Vagina (tissue), 2 donors: ENCODE measurements around the gene ERGIC1. TPM values are rescaled to one million over a fixed set of nuclear protein-coding genes. Genes with fewer than 3 reads are reported as not detected.
"Not testable (repeated sequence)": the region's sequence is repeated elsewhere in the genome, so short reads cannot be mapped to it uniquely, and the experiment has no call there.

Experiments
- DNase-seq, 2 donors: peaks; one replicate each; pipeline ENCODE4 v3.0.0-alpha.2; 2017; ENCODE audit errors: extremely low spot score in 2 of 2
- H3K27ac ChIP-seq: fragments of 200-600 bp; sonication (generic); one replicate; pipeline ENCODE4 v1.5.1; 2019
- H3K27me3 ChIP-seq: fragments of 200-600 bp; sonication (generic); one replicate; pipeline ENCODE4 v1.5.1; 2019
- H3K36me3 ChIP-seq, 2 donors: fragments of 200-600 bp; sonication (generic); one replicate each; pipeline ENCODE4 v1.5.1; 2017 to 2019
- H3K4me1 ChIP-seq: fragments of 200-600 bp; sonication (generic); one replicate; pipeline ENCODE4 v1.5.1; 2019
- H3K4me3 ChIP-seq, 2 donors: fragments of 200-600 bp; sonication (generic); 1 replicate in 1 of 2; 2 replicates in 1 of 2; pipeline ENCODE4 v1.5.1; 2016 to 2019
- H3K9me3 ChIP-seq: fragments of 200-600 bp; sonication (generic); one replicate; pipeline ENCODE4 v1.5.1; 2019
- CTCF ChIP-seq, 3 experiments: fragments of 450-650 bp in 2 of 3; fragments of 200-600 bp in 1 of 3; sonication (generic) in 1 of 3; IDR thresholded peaks; one replicate each; pipeline ENCODE4 v1.5.1; 2017 to 2019; ENCODE audit warnings: antibody characterized with exemption in 3 of 3, mild to moderate bottlenecking in 2 of 3, moderate library complexity in 2 of 3
- POLR2A ChIP-seq, 2 donors: fragments of 450-650 bp; IDR thresholded peaks; one replicate each; pipeline ENCODE4 v1.6.1; 2017; ENCODE audit warnings: antibody characterized with exemption in 2 of 2, mild to moderate bottlenecking in 2 of 2, moderate library complexity in 2 of 2
- POLR2AphosphoS5 ChIP-seq, 2 donors: sonication (generic); formaldehyde crosslinking; IDR thresholded peaks; one replicate each; pipeline ENCODE4 v1.9.0; 2017; ENCODE audit warnings: antibody characterized with exemption in 2 of 2, mild to moderate bottlenecking in 2 of 2, low read depth in 1 of 2; ENCODE audit not compliant: insufficient read depth in 1 of 2
- intact Hi-C: fragments of 100-400 bp; cut with DNase I; formaldehyde crosslinking; loops from one replicate; pipeline ENCODE4 v1.15.1; 2023
- total RNA-seq: library from RNA; depleted of rRNA; stranded (reverse); fragments of >200 nt; gene quantifications from one replicate; pipeline ENCODE4 v1.2.3, GENCODE V29; 2016

Gene ERGIC1
- total RNA-seq, 1 donor from 2014 or later, result 97.2 TPM

- Histone ChIP-seq H3K36me3 (no peaks in the 10 kb centered on the region), H3K9me3 (no peaks in the 10 kb centered on the region), H3K27me3 (no peaks in the 10 kb centered on the region), H3K4me1 (peaks cover 58% of the 10 kb centered on the region), H3K27ac (no peak overlapping the region), H3K4me3 (no peak overlapping the region)
- DNase-seq, result no peak
- intact Hi-C loops, result no loop called here
- TF ChIP-seq CTCF (IDR thresholded peaks at IDR 0.05), result no peak
- TF ChIP-seq POLR2A (IDR thresholded peaks at IDR 0.05), result no peak
- no peak for TF ChIP-seq POLR2AphosphoS5 (IDR thresholded peaks at IDR 0.05; ENCODE audit: insufficient read depth in 1 of 2, low read depth in 1 of 2)
Measured at GRCh38 chr5:172844577-172844838, 10.5 kb downstream of the ERGIC1 start.

- H3K4me3 ChIP-seq, result no peak overlapping the region
- intact Hi-C loops, result no loop called here
Measured at GRCh38 chr5:172845154-172845553, 11.1 kb downstream of the ERGIC1 start.

GRCh38 chr5:172845576-172845975, 11.5 kb downstream of the ERGIC1 start:
- H3K4me1 ChIP-seq, result peaks cover 57% of the 10 kb centered on the region
- H3K27ac ChIP-seq, result no peak overlapping the region
- DNase-seq, result no peak
- intact Hi-C loops, result no loop called here
- TF ChIP-seq POLR2A (IDR thresholded peaks at IDR 0.05) (no peak), CTCF (IDR thresholded peaks at IDR 0.05) (no peak), POLR2AphosphoS5 (IDR thresholded peaks at IDR 0.05; ENCODE audit: insufficient read depth in 1 of 2, low read depth in 1 of 2) (no peak)
- no peaks in the 10 kb centered on the region for H3K9me3 ChIP-seq
- no peaks in the 10 kb centered on the region for H3K36me3 ChIP-seq
- no peak overlapping the region for H3K4me3 ChIP-seq
- no peaks in the 10 kb centered on the region for H3K27me3 ChIP-seq

More at GRCh38 chr5:172845154-172845553, 11.1 kb downstream of the ERGIC1 start:
- Histone ChIP-seq H3K27ac (no peak overlapping the region), H3K27me3 (no peaks in the 10 kb centered on the region), H3K4me1 (peaks cover 58% of the 10 kb centered on the region), H3K36me3 (no peaks in the 10 kb centered on the region), H3K9me3 (no peaks in the 10 kb centered on the region)
- TF ChIP-seq CTCF (IDR thresholded peaks at IDR 0.05) (no peak), POLR2A (IDR thresholded peaks at IDR 0.05) (no peak), POLR2AphosphoS5 (IDR thresholded peaks at IDR 0.05; ENCODE audit: insufficient read depth in 1 of 2, low read depth in 1 of 2) (no peak)
- DNase-seq, result no peak

- Histone ChIP-seq H3K27ac (peak overlapping the region; percentile 16), H3K36me3 (no peaks in the 10 kb centered on the region), H3K9me3 (no peaks in the 10 kb centered on the region), H3K27me3 (no peaks in the 10 kb centered on the region), H3K4me3 (no peak overlapping the region), H3K4me1 (peaks cover 52% of the 10 kb centered on the region)
- DNase-seq, result no peak
- TF ChIP-seq POLR2A (IDR thresholded peaks at IDR 0.05) (no peak), CTCF (IDR thresholded peaks at IDR 0.05) (no peak), POLR2AphosphoS5 (IDR thresholded peaks at IDR 0.05; ENCODE audit: insufficient read depth in 1 of 2, low read depth in 1 of 2) (peak in 1 of 2 donors; percentile 36)
- intact Hi-C loops, result no loop called here
Measured at GRCh38 chr5:172846249-172846648, 12.2 kb downstream of the ERGIC1 start.

GRCh38 chr5:172846677-172847076, 12.6 kb downstream of the ERGIC1 start:
- peaks cover 56% of the 10 kb centered on the region for H3K4me1 ChIP-seq
- H3K9me3 ChIP-seq, result no peaks in the 10 kb centered on the region
- DNase-seq, result no peak
- no peak overlapping the region for H3K4me3 ChIP-seq
- TF ChIP-seq POLR2A (IDR thresholded peaks at IDR 0.05), result no peak
- no peak for TF ChIP-seq POLR2AphosphoS5 (IDR thresholded peaks at IDR 0.05; ENCODE audit: insufficient read depth in 1 of 2, low read depth in 1 of 2)
- no peak for TF ChIP-seq CTCF (IDR thresholded peaks at IDR 0.05)
- H3K27me3 ChIP-seq, result no peaks in the 10 kb centered on the region
- H3K27ac ChIP-seq, result peak overlapping the region; percentile 16
- intact Hi-C loops, result no loop called here
- no peaks in the 10 kb centered on the region for H3K36me3 ChIP-seq

- H3K36me3 ChIP-seq, intact Hi-C loops, H3K4me3 ChIP-seq, H3K27me3 ChIP-seq, DNase-seq, H3K9me3 ChIP-seq: not testable (repeated sequence)
- Histone ChIP-seq H3K27ac (peak overlapping the region; percentile 1), H3K4me1 (peaks cover 56% of the 10 kb centered on the region)
Measured at GRCh38 chr5:172847584-172847983, 13.5 kb downstream of the ERGIC1 start.
